ENCODE results near the gene UAP1L1.

DNA sequence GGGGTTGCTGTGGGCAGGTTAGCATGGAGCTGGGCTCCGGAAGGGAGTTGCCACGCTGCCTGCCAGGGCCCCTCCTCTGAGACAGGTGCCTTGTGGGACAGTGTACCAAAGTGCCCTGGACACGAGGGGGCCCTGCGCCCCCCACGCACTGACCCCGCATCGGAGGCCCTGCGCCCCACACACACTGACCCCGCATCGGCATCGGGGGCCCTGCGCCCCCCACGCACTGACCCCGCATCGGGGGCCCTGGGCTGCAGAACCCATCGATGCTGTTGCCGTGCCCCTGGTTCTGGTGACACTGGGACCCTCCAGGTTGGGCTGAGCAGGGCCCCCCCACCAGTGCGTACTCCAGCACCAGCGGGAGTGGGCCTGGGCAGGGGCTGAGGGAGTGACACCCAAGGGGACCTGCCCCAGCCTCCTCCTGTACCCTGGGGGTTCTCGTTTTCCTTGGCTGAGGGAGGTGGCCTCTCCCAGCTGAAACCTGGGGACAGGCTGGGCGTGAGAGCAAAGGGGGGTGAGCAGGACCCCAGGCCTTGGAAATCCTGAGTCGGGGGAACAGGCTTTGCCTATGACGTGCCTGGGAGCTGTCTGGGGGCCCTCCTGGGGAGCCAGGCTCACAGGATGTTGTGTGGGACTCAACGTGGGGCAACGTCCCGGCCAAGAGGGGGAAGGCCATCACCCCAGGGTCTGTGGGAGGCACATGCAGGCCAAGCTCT, 13.8 kb upstream of the UAP1L1 start:
- TF ChIP-seq TAF1 (IDR thresholded peaks at IDR 0.05; ENCODE audit: low read depth, low read length) (no peak), POLR2A (IDR thresholded peaks at IDR 0.05; ENCODE audit: low read depth, low read length) (no peak), SPI1 (IDR thresholded peaks at IDR 0.05; ENCODE audit: low read depth, low read length) (no peak), POU2F2 (IDR thresholded peaks at IDR 0.05; ENCODE audit: low read depth, low read length) (no peak), POLR2AphosphoS5 (IDR thresholded peaks at IDR 0.05; ENCODE audit: low read depth, low read length) (no peak), PAX5 (IDR thresholded peaks at IDR 0.05; ENCODE audit: insufficient read depth, low read length, severe bottlenecking) (no peak)

Data from GM12891 (cell line).